Measurements from ENCODE around the gene AFF3. TPM values are rescaled to one million over a fixed set of nuclear protein-coding genes. Genes with fewer than 3 reads are reported as not detected.

The AFF3 gene
- total and polyA plus RNA-seq, 4 donors = 0.48 to 5.3 (median 2.3) TPM

- H3K4me1 ChIP-seq (ENCODE audit: control insufficient read depth in 4 of 4, insufficient read depth in 4 of 4, low read length in 3 of 4) = peaks cover 1 to 9% (median 3%) of the 10 kb centered on the region in 4 donors
- no peak overlapping the region for H3K27ac ChIP-seq (ENCODE audit: low read depth in 1 of 2, low read length in 2 of 2)
- 92% methylated on average over 5 of the region's 5 CpGs for WGBS
- H3K27me3 ChIP-seq (ENCODE audit: control insufficient read depth in 4 of 4, insufficient read depth in 4 of 4, low read length in 3 of 4) = no peaks in the 10 kb centered on the region
- H3K4me3 ChIP-seq (ENCODE audit: low read depth in 1 of 3, low read length in 3 of 3) = no peak overlapping the region
- no peak for DNase-seq (ENCODE audit: low spot score)
- TF ChIP-seq REST (IDR thresholded peaks at IDR 0.05) (no peak), RXRA (IDR thresholded peaks at IDR 0.05) (no peak), MAX (IDR thresholded peaks at IDR 0.05) (no peak), SP1 (IDR thresholded peaks at IDR 0.05) (no peak), GABPA (IDR thresholded peaks at IDR 0.05 in 1 of 2, conservative IDR thresholded peaks at IDR 0.05 in 1 of 2) (no peak), HNF4A (conservative IDR thresholded peaks at IDR 0.05) (no peak), ZBTB33 (IDR thresholded peaks at IDR 0.05) (no peak), HNF4G (IDR thresholded peaks at IDR 0.05) (no peak)
- TF ChIP-seq, protein P1, sequence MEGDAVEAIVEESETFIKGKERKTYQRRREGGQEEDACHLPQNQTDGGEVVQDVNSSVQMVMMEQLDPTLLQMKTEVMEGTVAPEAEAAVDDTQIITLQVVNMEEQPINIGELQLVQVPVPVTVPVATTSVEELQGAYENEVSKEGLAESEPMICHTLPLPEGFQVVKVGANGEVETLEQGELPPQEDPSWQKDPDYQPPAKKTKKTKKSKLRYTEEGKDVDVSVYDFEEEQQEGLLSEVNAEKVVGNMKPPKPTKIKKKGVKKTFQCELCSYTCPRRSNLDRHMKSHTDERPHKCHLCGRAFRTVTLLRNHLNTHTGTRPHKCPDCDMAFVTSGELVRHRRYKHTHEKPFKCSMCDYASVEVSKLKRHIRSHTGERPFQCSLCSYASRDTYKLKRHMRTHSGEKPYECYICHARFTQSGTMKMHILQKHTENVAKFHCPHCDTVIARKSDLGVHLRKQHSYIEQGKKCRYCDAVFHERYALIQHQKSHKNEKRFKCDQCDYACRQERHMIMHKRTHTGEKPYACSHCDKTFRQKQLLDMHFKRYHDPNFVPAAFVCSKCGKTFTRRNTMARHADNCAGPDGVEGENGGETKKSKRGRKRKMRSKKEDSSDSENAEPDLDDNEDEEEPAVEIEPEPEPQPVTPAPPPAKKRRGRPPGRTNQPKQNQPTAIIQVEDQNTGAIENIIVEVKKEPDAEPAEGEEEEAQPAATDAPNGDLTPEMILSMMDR (IDR thresholded peaks at IDR 0.05; ENCODE audit: low read depth, low read length, missing input control) = no peak
- no peaks in the 10 kb centered on the region for H3K36me3 ChIP-seq (ENCODE audit: control insufficient read depth in 4 of 4, insufficient read depth in 3 of 4, low read depth in 1 of 4, low read length in 3 of 4)
- H3K9me3 ChIP-seq (ENCODE audit: control insufficient read depth in 4 of 4, low read length in 3 of 4) = no peaks in the 10 kb centered on the region
- H3K9ac ChIP-seq (ENCODE audit: low read depth in 1 of 2, low read length in 2 of 2) = no peak overlapping the region
Observed at GRCh38 chr2:99845296-99845695, 297.1 kb downstream of the AFF3 start.

GRCh38 chr2:99842451-99842850 is 299.9 kb downstream of the AFF3 start:
- Histone ChIP-seq H3K9me3 (ENCODE audit: control insufficient read depth in 4 of 4, low read length in 3 of 4) (no peaks in the 10 kb centered on the region), H3K36me3 (ENCODE audit: control insufficient read depth in 4 of 4, insufficient read depth in 3 of 4, low read depth in 1 of 4, low read length in 3 of 4) (no peaks in the 10 kb centered on the region), H3K4me1 (ENCODE audit: control insufficient read depth in 4 of 4, insufficient read depth in 4 of 4, low read length in 3 of 4) (no peaks in the 10 kb centered on the region), H3K4me3 (ENCODE audit: low read depth in 1 of 3, low read length in 3 of 3) (no peak overlapping the region), H3K27ac (ENCODE audit: low read depth in 1 of 2, low read length in 2 of 2) (no peak overlapping the region), H3K27me3 (ENCODE audit: control insufficient read depth in 4 of 4, insufficient read depth in 4 of 4, low read length in 3 of 4) (no peaks in the 10 kb centered on the region), H3K9ac (ENCODE audit: low read depth in 1 of 2, low read length in 2 of 2) (no peak overlapping the region)
- WGBS = 95% methylated on average over 4 of the region's 4 CpGs
- DNase-seq (ENCODE audit: low spot score) = no peak
- TF ChIP-seq EGR1 (IDR thresholded peaks at IDR 0.05; ENCODE audit: low read depth in 2 of 2) = no peak
- TF ChIP-seq, protein P1 (IDR thresholded peaks at IDR 0.05; ENCODE audit: low read depth, low read length, missing input control) = no peak
- no peak for TF ChIP-seq GABPA (IDR thresholded peaks at IDR 0.05 in 1 of 2, conservative IDR thresholded peaks at IDR 0.05 in 1 of 2)
- TF ChIP-seq MAX (IDR thresholded peaks at IDR 0.05) = no peak
- no peak for TF ChIP-seq ATF3 (IDR thresholded peaks at IDR 0.05)
- no peak for TF ChIP-seq YY1 (IDR thresholded peaks at IDR 0.05)
- no peak for TF ChIP-seq REST (IDR thresholded peaks at IDR 0.05)
- TF ChIP-seq SP1 (IDR thresholded peaks at IDR 0.05) = no peak
- no peak for TF ChIP-seq FOXA1 (IDR thresholded peaks at IDR 0.05)
- no peak for TF ChIP-seq NR2F2 (IDR thresholded peaks at IDR 0.05)
- TF ChIP-seq HNF4A (conservative IDR thresholded peaks at IDR 0.05) = no peak
- TF ChIP-seq JUND (IDR thresholded peaks at IDR 0.05) = no peak

Data from liver (tissue), 9 donors.